HEK293T (cell line): ENCODE data around the gene C1QTNF8.

Source experiments
- CTCF ChIA-PET: fragments of 350-600 bp; formaldehyde crosslinking; extraction: SDS; loops from one replicate; lab custom pipeline; 2021; ENCODE audit warnings: antibody characterized with exemption, inconsistent platforms; lab: Yijun Ruan, JAX
- POLR2A ChIA-PET: fragments of 350-600 bp; formaldehyde crosslinking; extraction: SDS; loops from one replicate; lab custom pipeline; 2020; ENCODE audit warnings: antibody characterized with exemption, inconsistent platforms; lab: Yijun Ruan, JAX
- DNase-seq: peaks from one replicate; pipeline ENCODE4 v3.0.0; 2012; ENCODE audit warnings: mixed read lengths; ENCODE audit errors: extremely low spot score
- ARNT ChIP-seq: fragments of 450-650 bp; IDR thresholded peaks from 2 replicates; pipeline ENCODE4 v1.6.1; 2017; ENCODE audit warnings: mild to moderate bottlenecking
- BHLHE40 ChIP-seq: fragments of 450-650 bp; IDR thresholded peaks from 2 replicates; pipeline ENCODE4 v1.6.1; 2016; ENCODE audit warnings: mild to moderate bottlenecking, moderate library complexity, borderline replicate concordance
- CTBP1 ChIP-seq: fragments of 450-650 bp; IDR thresholded peaks from 2 replicates; pipeline ENCODE4 v1.6.1; 2016; ENCODE audit warnings: borderline replicate concordance
- ELF4 ChIP-seq: fragments of 450-650 bp; IDR thresholded peaks from 2 replicates; pipeline ENCODE4 v1.6.1; 2017; ENCODE audit warnings: antibody characterized with exemption
- FOXA1 ChIP-seq: fragments of 450-650 bp; IDR thresholded peaks from 2 replicates; pipeline ENCODE4 v1.6.1; 2016; ENCODE audit warnings: mild to moderate bottlenecking
- FOXK2 ChIP-seq: fragments of 450-650 bp; IDR thresholded peaks from 2 replicates; pipeline ENCODE4 v1.6.1; 2016; ENCODE audit warnings: mild to moderate bottlenecking
- FOXM1 ChIP-seq: fragments of 450-650 bp; IDR thresholded peaks from 2 replicates; pipeline ENCODE4 v1.6.1; 2017; ENCODE audit warnings: mild to moderate bottlenecking, borderline replicate concordance
- HDGF ChIP-seq: fragments of 450-650 bp; IDR thresholded peaks from 2 replicates; pipeline ENCODE4 v1.6.1; 2017; ENCODE audit warnings: antibody characterized with exemption, borderline replicate concordance
- L3MBTL2 ChIP-seq: fragments of 450-650 bp; conservative IDR thresholded peaks from 2 replicates; pipeline ENCODE4 v1.6.1; 2016; ENCODE audit warnings: mild to moderate bottlenecking
- LEF1 ChIP-seq: fragments of 450-650 bp; IDR thresholded peaks from 2 replicates; pipeline ENCODE4 v1.6.1; 2017; ENCODE audit warnings: mild to moderate bottlenecking, borderline replicate concordance
- NFRKB ChIP-seq: fragments of 450-650 bp; IDR thresholded peaks from 2 replicates; pipeline ENCODE4 v1.6.1; 2016; ENCODE audit warnings: mild to moderate bottlenecking, moderate library complexity
- SP1 ChIP-seq: fragments of 450-650 bp; IDR thresholded peaks from 2 replicates; pipeline ENCODE4 v1.6.1; 2017
- SUZ12 ChIP-seq: fragments of 450-650 bp; IDR thresholded peaks from 2 replicates; pipeline ENCODE4 v1.6.1; 2016; ENCODE audit warnings: mild to moderate bottlenecking
- TARDBP ChIP-seq: fragments of 450-650 bp; IDR thresholded peaks from 2 replicates; pipeline ENCODE4 v1.6.1; 2016
- ZNF384 ChIP-seq: fragments of 450-650 bp; IDR thresholded peaks from 2 replicates; pipeline ENCODE4 v1.6.1; 2016
- TF ChIP-seq, protein P1 (sequence below): fragments of 450-650 bp; IDR thresholded peaks from 2 replicates; pipeline ENCODE4 v1.6.1; 2016

The C1QTNF8 gene

DNA sequence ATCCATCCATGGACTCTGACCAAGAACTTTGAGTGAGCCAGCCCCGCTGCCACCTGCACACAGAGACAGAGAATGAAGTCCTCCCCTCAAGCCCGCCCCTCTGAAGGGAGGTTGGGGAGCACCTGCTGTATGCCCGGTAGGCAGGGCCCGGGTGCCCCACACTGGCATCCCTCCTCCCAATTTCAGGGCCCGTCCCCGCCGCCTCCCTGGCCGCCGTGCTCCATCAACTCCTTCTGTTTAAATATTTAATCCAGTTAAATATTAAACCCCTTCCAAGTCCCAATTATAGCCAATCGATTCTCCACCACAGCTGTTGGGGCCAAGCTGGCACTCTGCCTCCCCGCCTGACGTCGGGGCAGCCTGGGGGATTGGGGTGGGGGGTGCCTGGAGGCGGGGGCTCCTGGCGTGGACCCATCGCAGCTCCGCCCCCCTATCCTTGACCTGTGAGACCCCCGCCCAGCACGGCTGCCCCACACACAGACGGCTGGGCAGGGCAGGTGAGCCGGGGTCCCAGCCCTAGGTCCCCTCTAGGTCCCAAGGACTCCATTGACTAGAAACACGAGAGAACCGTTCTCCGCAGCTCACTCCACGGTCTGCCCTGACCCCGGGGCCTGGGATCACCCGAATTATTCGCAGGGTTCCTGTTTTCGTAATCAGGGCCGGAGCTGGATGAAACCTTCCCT, 38.9 kb upstream of the C1QTNF8 start:
- no peak for DNase-seq
- POLR2A ChIA-PET = no interaction called here
- TF ChIP-seq FOXK2 (no peak), FOXM1 (no peak), BHLHE40 (no peak), HDGF (no peak), L3MBTL2 (no peak), SUZ12 (no peak), CTBP1 (no peak), ARNT (no peak), FOXA1 (no peak), ELF4 (no peak), ZNF384 (no peak), TARDBP (no peak), SP1 (no peak), NFRKB (no peak), LEF1 (no peak)
- TF ChIP-seq, protein P1, sequence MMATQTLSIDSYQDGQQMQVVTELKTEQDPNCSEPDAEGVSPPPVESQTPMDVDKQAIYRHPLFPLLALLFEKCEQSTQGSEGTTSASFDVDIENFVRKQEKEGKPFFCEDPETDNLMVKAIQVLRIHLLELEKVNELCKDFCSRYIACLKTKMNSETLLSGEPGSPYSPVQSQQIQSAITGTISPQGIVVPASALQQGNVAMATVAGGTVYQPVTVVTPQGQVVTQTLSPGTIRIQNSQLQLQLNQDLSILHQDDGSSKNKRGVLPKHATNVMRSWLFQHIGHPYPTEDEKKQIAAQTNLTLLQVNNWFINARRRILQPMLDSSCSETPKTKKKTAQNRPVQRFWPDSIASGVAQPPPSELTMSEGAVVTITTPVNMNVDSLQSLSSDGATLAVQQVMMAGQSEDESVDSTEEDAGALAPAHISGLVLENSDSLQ = no peak
- CTCF ChIA-PET = no interaction called here

DNA sequence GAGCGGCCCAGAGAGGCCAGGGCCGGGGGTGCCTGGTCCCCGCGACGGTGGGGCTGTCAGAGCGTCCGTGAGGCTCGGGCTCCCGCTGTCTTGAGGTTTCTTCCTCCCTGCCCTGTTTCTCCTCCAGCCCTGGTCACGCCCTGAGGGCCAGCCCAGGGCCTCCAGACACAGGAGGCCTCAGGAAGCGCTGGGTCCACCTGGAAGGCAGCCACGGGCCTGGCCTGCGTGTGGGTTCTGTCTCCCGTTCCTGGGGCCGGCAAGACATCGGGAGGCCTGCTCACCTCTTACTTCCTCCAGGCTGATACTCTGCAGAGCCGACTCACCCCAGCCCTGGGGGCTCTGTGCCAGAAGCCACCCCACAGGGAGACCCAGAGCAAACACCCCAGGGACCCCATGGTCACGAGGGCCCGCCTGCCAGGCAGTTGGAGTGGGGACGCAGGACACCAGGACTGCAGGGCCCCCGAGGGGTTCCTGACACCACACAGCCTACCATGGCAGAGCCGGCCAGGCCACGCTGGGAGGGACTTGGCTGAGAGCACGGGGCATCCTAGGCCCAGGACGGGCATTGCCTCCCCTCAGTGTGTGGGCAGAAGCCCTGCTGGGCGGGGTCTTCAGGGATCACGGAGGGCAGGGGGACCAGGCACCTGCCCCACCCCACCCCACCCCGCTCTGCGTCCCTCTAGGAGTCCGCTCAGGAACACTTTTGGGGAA, 37.9 kb upstream of the C1QTNF8 start:
- DNase-seq = no peak
- CTCF ChIA-PET = no interaction called here
- POLR2A ChIA-PET = no interaction called here
- TF ChIP-seq, protein P1 = no peak
- TF ChIP-seq CTBP1 (no peak), ARNT (no peak), FOXA1 (no peak), TARDBP (no peak)

DNA sequence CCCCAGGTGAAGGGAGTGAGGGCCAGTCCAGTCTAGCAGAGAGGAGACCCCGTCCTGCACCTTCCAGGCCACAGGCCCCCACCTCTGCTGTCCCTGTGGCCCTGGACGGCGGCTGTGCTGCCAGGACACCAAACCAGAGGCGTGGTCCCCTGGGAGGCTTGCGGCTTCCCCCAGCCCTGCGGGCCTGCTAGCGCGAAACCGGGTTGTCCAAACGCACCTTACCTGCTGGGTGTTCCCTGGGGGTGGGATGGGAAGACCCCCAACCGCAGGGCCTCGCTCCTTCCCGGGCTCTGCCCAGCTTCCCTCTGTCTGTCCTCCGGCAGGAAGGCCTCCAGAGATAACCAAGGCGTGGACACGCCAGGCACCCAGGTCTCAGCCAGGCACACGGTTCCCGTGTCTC, 37.2 kb upstream of the C1QTNF8 start:
- CTCF ChIA-PET = no interaction called here
- TF ChIP-seq, protein P1 = no peak
- no peak for TF ChIP-seq ELF4
- no peak for TF ChIP-seq ARNT
- TF ChIP-seq NFRKB = no peak
- TF ChIP-seq SUZ12 = no peak
- no peak for TF ChIP-seq TARDBP
- no peak for TF ChIP-seq FOXA1
- no peak for TF ChIP-seq BHLHE40
- no peak for TF ChIP-seq L3MBTL2
- TF ChIP-seq CTBP1 = no peak
- no peak for TF ChIP-seq FOXM1
- no peak for TF ChIP-seq LEF1
- no peak for TF ChIP-seq HDGF
- POLR2A ChIA-PET = no interaction called here
- DNase-seq = no peak

DNA sequence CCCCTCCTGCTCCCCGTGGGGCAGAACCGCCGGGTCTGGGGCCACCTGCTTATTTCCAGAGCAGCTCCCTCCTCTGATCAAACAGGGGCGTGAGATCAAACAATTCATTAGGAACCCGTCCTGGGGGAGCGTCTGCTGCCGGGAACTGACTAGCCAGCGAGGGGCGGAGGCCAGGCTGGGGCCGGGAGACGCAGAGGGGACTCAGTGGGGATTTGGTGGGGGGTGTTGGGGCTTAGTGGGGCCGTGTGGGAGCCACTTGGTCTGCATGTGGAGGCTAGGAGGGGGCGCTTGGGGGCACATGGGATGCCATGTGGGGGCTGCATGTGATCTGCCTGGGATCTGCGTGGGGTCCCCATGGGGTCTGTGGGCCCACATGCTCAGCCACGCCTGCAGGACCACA, 36.4 kb upstream of the C1QTNF8 start:
- ChIA-PET CTCF (no interaction called here), POLR2A (no interaction called here)
- no peak for DNase-seq
- TF ChIP-seq ARNT = no peak
- no peak for TF ChIP-seq FOXM1
- no peak for TF ChIP-seq FOXA1
- no peak for TF ChIP-seq SP1
- TF ChIP-seq LEF1 = no peak
- TF ChIP-seq NFRKB = no peak
- no peak for TF ChIP-seq HDGF
- no peak for TF ChIP-seq ELF4
- TF ChIP-seq BHLHE40 = no peak
- no peak for TF ChIP-seq FOXK2
- no peak for TF ChIP-seq SUZ12
- no peak for TF ChIP-seq ZNF384
- TF ChIP-seq, protein P1 = no peak
- no peak for TF ChIP-seq CTBP1
- no peak for TF ChIP-seq TARDBP
- no peak for TF ChIP-seq L3MBTL2

DNA sequence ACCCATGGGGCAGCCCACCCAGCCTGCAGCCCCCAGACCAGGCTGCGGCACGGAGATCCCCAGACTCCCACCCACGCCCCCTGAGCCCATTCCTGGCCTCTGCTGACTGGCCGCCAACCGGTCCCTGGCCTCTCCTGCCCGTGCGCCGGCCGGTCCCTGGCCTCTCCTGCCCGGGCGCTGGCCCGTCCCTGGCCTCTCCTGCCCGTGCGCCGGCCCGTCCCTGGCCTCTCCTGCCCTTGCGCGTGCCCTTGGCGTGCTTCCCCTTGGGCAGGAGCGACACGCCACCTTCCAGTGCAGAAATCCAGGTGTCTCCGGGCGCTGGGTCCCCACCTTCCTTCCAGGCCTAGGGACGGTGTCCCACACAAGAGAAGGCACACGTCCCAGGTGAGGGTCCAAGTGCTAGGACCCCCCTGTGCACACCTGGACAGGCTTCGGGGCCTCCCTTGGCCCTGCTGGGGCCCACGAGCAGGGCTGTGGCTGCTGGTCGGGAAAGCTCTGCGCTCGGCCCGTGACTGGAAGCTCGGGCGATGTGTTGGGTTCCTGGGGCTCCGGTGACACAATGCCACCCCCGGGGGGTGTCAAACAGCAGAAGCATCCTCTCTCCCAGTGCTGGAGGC, 35.4 kb upstream of the C1QTNF8 start:
- TF ChIP-seq L3MBTL2 (no peak), ELF4 (no peak), ARNT (no peak)
- TF ChIP-seq, protein P1 = no peak
- ChIA-PET POLR2A (no interaction called here), CTCF (no interaction called here)
- no peak for DNase-seq
